Inferior parietal cortex (tissue), 1 donor: Measurements from ENCODE around the gene PKNOX2.

Source experiments
- DNase-seq: peaks from one replicate; pipeline ENCODE4 v3.0.0-alpha.2; 2016; ENCODE audit errors: extremely low spot score

The PKNOX2 gene

DNA sequence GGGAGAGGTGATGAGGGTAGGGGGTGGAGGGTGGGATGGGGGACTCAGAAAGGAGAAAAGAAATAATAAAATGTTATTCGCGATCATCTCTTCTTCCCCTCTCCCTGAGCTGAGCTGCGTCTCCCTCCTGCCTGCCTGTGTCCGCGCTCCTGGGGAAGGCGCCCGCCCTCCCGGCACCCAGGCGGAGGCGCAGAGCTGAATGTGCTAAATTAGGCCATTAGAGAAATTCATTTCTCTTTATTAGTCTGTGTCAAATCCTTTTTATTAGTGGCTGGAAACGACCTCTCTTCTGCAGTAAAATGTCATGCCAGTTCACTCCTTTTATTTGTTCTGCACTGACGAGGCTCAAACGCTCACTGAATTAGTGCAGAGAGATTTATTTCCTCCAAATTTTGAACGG lies 215.4 kb downstream of the PKNOX2 start:
- no peak for DNase-seq

DNA sequence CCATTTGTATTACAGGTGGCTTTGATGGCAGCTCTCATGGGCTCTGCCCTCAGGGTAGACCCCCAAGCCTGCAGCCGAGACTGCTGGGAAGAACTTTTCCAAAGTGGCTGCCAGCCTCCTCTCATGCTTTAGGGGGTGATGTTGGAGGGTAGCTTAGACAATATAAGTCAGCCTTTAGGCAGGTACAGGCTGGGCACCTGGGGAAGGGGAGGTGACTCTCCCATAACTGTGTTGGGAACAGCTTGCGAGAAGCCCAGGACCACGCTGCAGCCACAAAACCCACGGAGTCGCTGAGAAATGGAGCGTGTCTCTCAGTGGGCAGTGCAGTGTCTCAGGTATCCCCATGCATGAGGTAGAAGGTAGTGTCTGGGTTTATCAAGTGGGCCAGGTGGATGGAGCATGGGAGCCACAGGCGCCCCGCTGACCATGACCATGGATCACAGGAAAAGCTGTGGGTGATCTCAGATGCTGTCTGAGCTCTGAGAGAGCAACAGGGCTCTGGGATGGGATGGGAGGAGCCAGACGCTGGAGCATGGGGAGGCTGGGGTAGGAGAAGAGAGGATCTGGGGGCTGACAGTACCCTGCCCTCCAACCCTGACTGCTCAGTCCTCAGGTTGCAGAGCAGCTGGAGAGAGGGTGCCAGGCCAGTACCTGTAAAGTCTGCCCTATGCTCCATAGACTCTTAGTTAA lies 216.3 kb downstream of the PKNOX2 start:
- DNase-seq: no peak

DNA sequence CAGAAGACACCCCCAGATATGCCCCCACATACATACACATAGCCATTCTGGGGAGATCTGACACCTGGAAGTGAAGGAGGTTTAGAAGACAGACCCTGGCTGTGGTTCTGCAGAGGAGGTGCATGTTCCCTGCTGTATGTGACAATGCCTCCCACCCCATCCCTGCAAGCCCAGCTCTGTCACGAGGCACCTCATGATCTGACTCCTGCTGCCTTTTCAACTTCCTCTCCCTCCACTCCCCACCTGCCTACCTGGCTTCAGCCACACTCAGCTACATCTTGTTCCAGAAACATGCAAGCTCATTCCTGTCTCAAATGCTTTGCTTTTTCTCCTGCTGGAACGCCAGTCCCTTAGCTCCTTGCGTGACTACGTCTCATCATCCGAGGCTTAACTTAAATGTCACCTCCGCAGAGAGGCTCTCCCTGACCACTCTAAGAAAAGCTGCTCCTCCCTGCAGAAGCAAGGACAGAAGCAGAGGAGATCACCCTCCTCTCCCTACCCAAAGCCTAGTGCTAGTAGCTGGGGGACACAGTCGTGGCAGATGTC lies 217.0 kb downstream of the PKNOX2 start:
- DNase-seq: no peak

DNA sequence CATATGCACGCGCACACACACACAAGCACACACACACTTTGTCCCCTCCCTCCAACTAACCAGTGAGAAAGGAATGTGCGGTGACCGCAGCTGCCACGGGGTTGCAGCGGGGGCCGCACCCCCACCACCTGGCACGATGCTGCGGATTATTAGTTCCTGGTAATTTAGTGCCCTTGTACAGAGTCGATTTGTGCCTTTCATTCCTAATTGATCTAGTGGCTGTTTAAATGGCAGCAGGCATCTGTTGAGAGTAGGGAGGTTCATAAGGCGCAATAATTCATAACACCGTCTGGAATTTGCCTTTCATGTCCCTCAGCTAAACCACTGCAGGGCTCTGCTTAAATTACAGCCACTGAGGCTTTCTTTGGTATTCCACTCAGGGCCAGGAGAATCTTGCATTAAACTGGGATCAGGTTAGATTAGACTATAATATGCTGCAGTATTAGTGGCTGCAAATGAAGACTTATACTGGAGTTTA lies 217.8 kb downstream of the PKNOX2 start:
- no peak for DNase-seq

DNA sequence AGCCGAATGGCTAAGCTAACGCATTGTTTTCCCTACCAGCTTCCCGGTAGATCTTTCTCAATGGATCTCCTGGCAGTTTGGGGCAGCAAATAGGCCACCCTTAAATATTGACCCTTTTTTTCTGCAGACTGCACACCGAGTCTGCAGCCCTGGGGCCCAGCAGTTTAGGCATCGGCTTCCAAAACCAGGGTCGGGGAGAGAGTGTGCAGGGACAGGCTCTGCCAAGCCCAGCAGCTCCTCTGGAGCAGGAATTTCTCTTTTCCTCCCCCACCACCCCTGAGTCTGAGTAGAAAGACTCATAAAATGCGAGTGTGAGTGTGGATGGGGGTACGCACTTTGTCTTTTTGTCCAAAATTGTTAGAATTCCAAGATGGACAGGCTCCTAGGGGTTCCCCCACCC lies 218.3 kb downstream of the PKNOX2 start:
- no peak for DNase-seq

DNA sequence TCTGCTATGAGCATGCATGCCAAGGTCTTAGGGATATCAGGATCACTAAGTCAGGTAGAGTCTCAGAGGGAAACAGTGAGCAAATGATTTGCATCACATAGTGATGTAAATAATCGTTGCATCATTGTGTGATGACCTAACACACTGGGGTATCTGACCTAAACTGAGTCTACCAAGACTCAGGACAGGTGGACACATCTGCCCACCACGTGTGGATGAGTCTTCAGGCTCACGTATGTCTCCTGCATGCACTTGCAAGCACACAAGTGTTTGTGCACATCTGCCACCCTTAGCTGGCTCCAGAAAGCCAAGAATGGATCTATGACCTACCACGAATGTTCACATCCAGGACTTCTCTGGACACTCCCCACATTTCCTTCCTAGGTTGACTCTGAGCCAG lies 220.3 kb downstream of the PKNOX2 start:
- no peak for DNase-seq

DNA sequence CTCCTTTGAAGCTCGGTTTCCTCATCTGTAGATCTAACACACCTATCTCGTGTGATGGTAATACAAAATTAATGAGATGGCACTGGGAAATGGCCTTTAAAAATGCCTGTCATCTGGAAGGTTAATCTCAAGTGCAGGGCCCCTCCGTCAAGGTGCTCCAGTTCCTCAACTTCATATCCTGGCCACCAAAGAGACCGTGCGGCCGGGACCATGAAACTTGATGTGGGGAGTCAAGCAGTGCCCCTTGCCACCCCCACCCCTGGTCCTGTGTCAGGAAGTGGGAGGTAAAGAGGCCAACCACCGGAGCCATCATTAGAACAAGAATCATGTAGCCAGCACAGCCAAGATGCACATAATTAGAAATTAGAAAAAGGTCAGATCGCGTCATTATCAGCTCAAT lies 223.3 kb downstream of the PKNOX2 start:
- no peak for DNase-seq

DNA sequence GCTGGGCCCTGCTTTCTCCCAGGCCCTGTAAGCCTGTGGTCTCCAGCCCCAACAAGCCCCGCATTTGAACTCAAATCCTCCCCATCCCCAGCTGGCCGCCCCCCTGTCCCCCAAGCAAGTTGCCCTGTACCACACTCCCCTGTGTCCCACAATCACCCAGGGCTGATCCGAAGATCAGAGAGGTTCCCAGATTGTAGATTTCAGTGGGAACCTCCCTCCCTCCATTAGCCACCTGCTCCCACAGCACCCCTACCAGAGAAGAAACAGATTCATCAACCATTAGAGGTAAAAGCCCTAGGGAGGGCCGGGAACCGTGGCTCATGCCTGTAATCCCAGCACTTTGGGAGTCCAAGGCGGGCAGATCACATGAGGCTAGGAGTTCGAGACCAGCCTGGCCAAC lies 224.1 kb downstream of the PKNOX2 start:
- no peak for DNase-seq

DNA sequence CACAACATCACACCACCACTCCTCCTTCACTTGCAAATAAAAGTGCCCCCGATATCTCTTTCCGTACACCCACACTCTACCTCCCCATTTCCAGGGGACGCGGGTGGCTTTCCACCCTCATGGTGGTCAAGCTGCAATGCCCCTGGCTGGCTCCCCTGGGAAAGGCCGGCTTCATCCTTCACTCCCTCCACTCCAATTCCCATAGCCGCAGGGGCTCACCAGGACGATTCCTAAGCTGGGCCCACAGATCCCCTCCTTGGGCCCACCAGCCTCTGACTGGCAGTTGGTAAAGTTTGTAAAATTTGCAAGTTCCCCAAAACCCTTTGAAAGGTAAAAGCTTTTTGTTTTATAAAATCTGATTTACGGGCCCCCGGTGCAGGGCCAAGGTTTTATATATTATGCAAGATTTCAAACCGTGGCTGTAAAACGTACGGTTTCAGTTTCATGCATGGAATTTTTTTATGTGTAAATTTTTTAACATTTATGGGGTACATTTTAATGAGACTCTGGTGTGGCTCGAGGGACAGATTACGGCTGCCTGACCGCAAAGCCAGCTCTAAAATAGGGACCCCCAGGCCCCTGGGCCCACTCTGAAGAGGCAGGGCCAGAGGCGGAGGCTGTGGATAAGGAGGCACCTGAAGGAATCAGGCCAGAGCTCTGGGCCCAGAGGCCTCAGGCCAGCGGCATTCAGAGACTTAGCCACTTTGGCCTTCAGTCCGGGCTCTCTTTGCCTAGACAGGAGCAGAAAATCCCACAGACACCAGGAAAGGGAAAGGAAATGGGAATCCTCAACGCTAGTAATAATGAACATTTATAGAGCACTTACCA lies 225.0 kb downstream of the PKNOX2 start:
- no peak for DNase-seq

DNA sequence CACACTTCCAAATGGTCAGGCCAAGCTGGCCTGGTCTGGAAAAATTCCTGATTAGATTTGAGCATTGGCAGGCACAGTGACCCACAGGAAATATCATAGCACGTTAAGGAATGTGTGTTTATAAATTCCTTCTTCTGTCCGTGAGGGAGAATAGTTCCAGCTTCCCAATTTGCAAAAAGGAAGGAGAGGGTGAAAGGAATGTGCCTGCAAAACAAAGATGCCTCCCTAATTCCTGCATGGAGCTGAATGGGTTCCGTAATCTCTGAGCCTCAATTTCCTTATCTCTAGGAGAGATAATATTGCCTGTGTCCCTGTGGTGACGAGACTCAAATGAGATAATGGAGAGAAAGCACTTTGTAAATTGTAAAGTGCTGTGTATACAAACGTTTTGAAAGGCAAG lies 226.4 kb downstream of the PKNOX2 start:
- DNase-seq: no peak

DNA sequence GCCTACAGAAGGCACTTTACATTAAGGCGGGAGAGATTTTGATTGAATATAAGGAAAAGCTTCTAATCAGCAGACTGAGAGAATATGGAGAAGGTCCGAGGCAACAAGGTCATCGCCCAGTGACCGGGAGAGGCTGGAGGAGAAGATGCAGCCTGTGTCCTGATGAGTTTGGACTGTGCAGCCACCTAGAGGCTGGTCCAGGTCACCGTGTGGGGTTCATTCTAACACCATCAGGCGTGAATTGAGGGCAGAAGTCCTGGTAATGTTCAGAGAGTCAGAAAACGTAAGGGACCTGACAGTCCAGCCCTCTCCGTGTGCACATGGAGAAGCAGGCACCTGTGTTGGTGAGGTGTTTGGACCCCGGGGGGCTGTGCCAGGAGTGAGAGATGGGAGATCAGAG lies 228.8 kb downstream of the PKNOX2 start:
- no peak for DNase-seq

DNA sequence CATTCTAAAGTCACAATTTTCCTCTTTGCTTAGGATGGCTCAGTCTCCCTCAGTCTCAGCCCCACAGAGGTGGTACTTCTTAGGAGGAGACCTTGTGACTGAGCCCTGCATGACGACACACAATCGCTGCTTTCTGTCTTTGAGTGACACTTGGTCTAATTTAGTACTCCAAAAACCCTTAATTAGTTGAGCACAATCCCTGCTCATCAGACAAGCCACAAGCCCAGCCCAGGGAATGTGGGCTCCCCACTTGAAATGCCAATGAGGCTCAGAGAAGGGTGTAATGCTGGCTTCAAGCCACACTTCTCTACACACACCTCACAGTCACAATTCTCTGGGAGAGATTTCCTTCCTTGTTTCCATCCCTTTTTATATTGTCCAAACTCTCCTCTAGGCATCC lies 229.7 kb downstream of the PKNOX2 start:
- DNase-seq: no peak

DNA sequence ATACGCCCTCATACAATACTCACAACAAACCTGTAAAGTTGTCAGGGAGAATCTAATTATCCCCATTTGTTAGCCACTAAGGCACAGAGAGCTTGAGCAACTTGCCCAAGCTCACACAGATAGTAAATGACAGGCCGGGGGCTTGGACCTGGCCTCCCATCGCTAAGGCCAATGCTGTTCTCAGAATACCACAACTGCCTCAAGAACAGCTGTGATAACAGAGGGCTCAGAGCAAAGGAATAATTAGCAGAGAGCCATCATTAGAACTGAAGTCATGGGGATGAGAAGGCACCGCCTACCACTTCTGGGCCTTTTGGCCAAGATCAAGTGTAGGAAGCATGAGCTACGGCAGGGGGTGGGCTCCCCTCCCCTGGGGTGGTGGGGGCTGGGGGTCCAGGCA lies 232.9 kb downstream of the PKNOX2 start:
- no peak for DNase-seq

DNA sequence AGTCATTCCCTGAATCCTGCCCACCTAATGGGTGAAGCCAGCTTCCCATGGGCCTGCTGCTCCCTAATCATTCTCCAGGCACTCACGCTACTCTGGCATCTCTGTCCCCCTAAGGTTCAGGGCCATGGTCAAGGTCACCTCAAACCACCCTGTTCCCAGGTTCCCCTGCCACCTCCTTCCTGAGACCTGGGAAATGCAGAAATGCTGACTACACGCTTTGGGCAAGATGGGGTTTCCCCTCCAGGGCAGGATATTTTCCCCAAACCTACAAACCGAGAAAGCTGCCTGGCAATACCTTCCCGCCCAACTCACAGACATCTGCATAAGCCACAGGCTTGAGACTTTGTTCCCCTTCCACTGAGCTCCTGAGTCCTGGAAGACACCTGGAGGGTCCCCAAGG lies 233.9 kb downstream of the PKNOX2 start:
- DNase-seq: no peak

DNA sequence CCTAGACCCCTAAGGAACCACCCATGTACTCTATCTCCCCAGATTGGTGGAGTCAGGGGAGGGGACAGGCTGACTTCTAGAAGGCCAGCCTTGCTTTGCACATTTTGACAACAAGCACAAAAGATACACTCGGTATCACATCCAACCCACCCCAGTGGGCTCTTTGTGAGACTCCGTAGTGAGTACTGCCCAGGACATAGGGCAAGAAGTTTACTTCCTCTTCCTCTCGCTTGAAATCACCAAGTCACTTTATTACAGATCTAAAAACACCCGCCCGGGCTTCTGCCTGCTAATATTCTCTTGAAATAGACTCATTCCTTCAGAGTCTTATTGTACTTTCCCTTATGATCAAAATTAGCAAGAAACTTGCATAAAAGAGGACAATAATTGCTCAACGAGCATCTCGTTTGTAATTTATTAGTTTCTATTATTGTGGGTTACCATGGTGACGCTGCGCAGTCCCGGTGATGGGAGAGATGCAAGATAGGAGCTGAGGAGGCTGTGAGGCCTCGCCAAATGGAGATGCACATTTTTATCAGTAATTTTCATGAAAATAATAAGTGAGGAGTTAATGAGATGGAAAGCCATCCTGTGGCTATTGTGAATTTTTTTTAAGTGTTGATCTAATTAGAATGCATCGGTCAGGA lies 234.6 kb downstream of the PKNOX2 start:
- no peak for DNase-seq

DNA sequence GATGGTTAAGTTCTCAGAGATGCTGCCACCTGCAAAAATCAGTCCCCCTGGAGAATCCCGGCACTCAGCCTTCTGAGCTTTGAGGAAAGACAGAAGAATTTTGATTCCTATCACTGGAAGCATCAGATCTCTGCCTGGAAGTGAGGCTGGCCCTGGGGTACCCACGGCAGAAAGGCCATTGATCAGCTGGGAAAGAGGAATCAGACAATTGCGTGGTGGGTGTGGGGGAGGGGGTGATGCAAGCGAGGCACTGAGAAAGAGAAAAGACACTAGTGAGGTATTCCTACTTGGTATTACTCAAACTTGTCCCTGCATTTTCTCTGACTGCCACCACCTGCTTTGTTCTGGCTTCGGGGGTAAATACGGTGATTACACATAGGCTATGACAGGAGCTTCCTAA lies 235.4 kb downstream of the PKNOX2 start:
- no peak for DNase-seq

DNA sequence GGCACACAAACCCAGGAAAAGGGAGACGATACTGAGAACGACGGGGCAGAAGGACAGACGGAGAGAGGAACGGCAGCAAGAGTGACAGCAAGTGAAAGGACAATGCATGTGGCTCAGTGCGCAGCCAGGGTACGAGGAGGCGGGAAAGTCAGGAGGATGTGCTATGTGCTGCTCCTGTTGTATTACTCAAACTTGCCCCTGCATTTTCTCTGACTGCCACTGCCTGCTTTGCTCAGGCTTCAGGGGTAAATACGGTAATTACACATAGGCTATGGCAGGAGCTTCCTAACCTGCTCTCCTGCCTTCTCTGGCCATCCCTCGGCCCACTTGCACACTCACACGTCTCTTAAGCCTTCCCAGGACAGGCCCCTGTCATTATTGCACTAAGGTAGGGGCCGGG lies 236.7 kb downstream of the PKNOX2 start:
- no peak for DNase-seq

DNA sequence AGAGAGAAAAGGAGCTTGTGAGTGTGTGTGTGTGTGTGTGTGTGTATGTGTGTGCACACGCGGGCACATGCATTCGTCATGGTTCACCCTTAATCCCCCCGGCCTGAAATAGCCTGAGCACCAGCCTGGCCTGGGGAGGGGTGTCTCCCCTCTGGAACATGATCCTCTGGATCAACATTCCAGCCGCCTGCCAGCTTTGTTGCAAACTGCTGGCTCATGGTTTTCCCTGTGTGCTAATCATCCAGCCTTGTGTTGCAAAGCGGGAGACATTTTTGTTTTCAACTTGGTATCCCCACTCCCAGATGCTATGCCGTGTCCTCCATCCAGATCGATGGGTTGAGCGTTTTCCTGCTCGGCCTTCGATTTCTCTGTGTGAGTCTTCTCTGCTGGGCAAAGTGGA lies 237.2 kb downstream of the PKNOX2 start:
- no peak for DNase-seq

DNA sequence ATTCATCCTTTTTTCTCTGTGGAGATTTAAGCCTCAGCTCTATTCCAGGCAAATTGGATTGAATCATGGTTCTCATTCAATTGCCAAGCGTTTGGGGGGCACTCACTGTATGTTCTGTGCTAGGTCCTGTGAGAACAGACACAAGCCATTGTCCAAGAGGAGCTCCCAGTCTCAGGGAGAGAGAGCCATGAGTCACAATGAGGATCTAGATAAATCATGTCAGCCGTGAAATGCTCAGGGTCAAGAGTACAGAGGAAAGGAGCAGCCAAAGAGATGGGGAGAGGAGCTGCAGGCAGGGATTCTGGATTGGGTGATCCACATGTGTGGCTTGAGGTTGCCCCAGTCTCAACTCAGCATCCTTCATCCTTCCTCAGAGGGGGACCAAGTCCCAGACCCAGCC lies 237.9 kb downstream of the PKNOX2 start:
- DNase-seq: no peak

DNA sequence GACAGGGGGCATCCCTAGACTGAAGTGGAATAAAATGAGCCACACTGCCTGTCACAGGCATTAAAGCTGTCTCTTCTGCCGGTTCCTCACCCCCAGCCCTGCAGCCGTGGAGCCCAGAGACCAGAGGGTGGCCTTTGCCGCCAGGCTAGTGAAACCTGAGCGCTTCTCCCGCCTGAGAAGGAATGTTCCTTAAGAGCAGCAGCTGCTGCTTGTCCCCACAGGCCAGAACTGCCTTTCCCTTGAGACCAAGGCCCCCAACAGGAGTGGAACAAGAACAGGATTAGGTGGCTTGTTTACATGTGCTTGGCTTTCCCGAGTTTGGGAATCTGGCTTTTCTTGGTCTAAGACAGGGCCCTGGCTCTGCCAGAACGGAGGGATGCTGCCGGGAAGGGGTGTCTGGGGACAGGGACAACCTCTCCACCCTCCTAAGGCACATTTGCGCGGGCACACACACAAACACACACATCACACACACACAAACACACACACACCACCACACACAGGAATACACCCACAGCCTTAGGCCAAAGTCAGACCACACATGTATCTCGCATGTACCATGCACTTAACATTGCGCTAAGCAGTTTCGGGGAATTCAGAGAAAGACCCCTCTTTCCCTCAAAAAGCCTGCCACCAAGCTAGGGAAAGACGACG lies 239.7 kb downstream of the PKNOX2 start:
- no peak for DNase-seq

DNA sequence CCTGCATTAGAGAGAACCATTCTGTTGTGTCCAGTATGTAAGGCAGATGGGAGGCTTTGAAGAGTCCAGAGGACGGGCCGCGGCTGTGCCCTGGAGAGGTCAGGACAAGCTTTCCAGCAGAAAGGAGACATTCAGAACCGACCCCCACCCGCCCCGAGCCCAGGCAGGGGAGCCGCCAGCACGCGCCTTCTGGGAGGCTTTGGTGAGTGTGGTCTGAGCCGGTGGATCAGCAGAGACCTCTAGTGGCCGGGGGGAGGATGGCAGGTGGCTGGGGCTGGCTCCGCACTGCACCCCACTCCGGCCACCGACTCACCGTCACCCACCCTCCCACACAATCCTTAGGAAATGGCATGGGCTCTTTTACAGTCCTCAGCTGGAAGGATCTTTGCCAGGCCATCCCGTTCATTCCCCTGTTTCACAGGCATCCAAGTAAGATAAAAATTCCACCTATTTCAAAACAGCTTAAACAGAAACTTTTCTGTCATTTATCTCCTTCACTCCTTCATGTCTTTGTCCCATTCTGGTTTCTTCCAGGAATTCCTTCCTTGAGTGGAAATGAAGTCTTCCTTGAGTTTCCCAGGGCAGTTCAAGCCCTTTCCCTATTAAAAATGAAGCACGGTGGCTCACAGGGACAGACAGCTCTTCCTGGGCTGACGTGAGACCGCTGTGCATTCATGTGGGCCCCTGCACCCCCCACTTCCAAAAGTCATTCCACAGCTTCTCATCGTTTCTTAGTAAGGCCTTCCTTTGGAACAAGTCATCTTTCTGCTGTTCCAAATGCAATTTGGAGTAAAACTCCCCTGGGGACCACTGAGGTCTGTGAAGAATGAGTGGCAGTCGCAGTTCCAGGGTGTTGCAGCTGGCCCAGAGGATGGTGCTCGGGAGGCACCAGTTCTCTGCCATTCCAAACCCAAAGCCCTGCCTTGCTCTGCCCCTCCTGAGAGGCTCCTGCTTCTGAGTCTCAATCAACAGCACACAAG lies 240.6 kb downstream of the PKNOX2 start:
- DNase-seq: no peak
